Measurements from ENCODE around the gene FRMD4A. TPM values are rescaled to one million over a fixed set of nuclear protein-coding genes. Genes with fewer than 3 reads are reported as not detected.
A peak's percentile ranks its signal among the peaks of the same experiment; 100 is the strongest.

FRMD4A gene
- total RNA-seq, 1 experiment from 2014 or later = 19.6 TPM

DNA sequence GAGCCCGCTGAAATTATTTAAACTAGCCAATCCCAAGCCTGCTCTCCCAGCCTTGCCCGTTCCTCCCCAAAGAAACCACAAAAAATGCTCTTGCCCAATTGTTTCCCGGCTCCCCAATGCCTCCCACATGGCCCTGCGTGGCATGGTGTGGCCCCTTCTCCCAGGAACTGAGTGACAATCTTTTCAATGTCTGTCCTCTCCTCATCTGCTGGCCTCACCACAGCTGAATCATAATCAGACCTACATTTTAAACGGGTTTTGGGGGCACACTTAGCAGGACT, 542.5 kb downstream of the FRMD4A start:
- H4K20me1 ChIP-seq (ENCODE audit: control insufficient read depth, insufficient read depth, insufficient read length) = no peaks in the 10 kb centered on the region
- H3K9ac ChIP-seq (ENCODE audit: extremely low read depth, insufficient read length, low read length) = no peak overlapping the region
- no peak overlapping the region for H4K5ac ChIP-seq (ENCODE audit: insufficient read length, low read depth, low read length)
- DNase-seq = no peak
- H3K36me3 Mint-ChIP-seq (ENCODE audit: insufficient read depth in 1 of 3, low read depth in 3 of 3) = peaks cover 0 to 9% (median 6%) of the 10 kb centered on the region in 3 experiments; a peak in 4 of 7 replicates
- no peak overlapping the region for H2BK15ac ChIP-seq (ENCODE audit: low read depth, low read length)
- no peaks in the 10 kb centered on the region for H3K9me3 ChIP-seq (ENCODE audit: control insufficient read depth, low read depth, low read length)
- no peaks in the 10 kb centered on the region for H3K27me3 ChIP-seq (ENCODE audit: insufficient read depth, low read length)
- no peaks in the 10 kb centered on the region for H3K27me3 Mint-ChIP-seq (ENCODE audit: low read depth)
- H3K79me1 ChIP-seq (ENCODE audit: insufficient read depth, low read depth, low read length, poor library complexity, severe bottlenecking) = peaks cover 2% of the 10 kb centered on the region
- H3K4me1 Mint-ChIP-seq = peaks cover 8 to 9% of the 10 kb centered on the region in 2 experiments
- WGBS (ENCODE audit: extremely low coverage, insufficient read length, low lambda C conversion rate) = no CpG with 5 or more reads among the region's 5 CpGs
- no peak overlapping the region for H2BK5ac ChIP-seq (ENCODE audit: insufficient read length, low read length)
- no peak overlapping the region for H2BK120ac ChIP-seq (ENCODE audit: low read depth, low read length, poor library complexity, severe bottlenecking)
- no peak overlapping the region for H3K4me3 Mint-ChIP-seq
- no peak overlapping the region for H3K27ac ChIP-seq (ENCODE audit: insufficient read length, low read depth, low read length)
- H3K14ac ChIP-seq (ENCODE audit: insufficient read depth, low read length) = peak overlapping the region; percentile 42; the same call in 1 of the 2 replicates
- H3K4me1 ChIP-seq (ENCODE audit: insufficient read depth, low read length) = no peaks in the 10 kb centered on the region
- no peak overlapping the region for H4K91ac ChIP-seq (ENCODE audit: insufficient read length, low read depth, low read length)
- no peaks in the 10 kb centered on the region for H3K9me3 Mint-ChIP-seq
- TF ChIP-seq, protein P1, sequence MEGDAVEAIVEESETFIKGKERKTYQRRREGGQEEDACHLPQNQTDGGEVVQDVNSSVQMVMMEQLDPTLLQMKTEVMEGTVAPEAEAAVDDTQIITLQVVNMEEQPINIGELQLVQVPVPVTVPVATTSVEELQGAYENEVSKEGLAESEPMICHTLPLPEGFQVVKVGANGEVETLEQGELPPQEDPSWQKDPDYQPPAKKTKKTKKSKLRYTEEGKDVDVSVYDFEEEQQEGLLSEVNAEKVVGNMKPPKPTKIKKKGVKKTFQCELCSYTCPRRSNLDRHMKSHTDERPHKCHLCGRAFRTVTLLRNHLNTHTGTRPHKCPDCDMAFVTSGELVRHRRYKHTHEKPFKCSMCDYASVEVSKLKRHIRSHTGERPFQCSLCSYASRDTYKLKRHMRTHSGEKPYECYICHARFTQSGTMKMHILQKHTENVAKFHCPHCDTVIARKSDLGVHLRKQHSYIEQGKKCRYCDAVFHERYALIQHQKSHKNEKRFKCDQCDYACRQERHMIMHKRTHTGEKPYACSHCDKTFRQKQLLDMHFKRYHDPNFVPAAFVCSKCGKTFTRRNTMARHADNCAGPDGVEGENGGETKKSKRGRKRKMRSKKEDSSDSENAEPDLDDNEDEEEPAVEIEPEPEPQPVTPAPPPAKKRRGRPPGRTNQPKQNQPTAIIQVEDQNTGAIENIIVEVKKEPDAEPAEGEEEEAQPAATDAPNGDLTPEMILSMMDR (conservative IDR thresholded peaks at IDR 0.05) = no peak
- peak overlapping the region; percentile 71 to 96 (median 87) for H3K27ac Mint-ChIP-seq
- H3K79me2 ChIP-seq (ENCODE audit: insufficient read depth, low read length) = no peaks in the 10 kb centered on the region
- H3K4me2 ChIP-seq (ENCODE audit: insufficient read depth, insufficient read length, low read length) = no peak overlapping the region
- no peak overlapping the region for H3K23ac ChIP-seq (ENCODE audit: insufficient read length, low read depth, low read length)
- no peak overlapping the region for H2AFZ ChIP-seq (ENCODE audit: low read length)
- no peak overlapping the region for H2BK12ac ChIP-seq (ENCODE audit: insufficient read length, low read depth, low read length)
- peak overlapping the region; percentile 82 for H3K18ac ChIP-seq (ENCODE audit: insufficient read length, low read depth, low read length)
- no peak overlapping the region for H4K8ac ChIP-seq (replicated peaks; ENCODE audit: insufficient read length, low read depth, low read length)
- H3K56ac ChIP-seq (ENCODE audit: insufficient read length, low read depth, low read length) = no peak overlapping the region
- H3K4ac ChIP-seq (ENCODE audit: low read depth, low read length) = no peak overlapping the region
- no peak overlapping the region for H2BK20ac ChIP-seq (ENCODE audit: low read depth, low read length, poor library complexity, severe bottlenecking)
- no peak overlapping the region for H3T11ph ChIP-seq (ENCODE audit: low read length)
- H3K23me2 ChIP-seq (ENCODE audit: insufficient read length, low read depth, low read length, poor library complexity, severe bottlenecking) = no peaks in the 10 kb centered on the region
- H2AK5ac ChIP-seq (ENCODE audit: insufficient read length, low read length) = no peak overlapping the region

Measured in H9 (cell line).